Midbrain (tissue), 1 donor: ENCODE data around the gene TTC4.

Experiments used
- DNase-seq: peaks from one replicate; lab custom pipeline; 2025; lab: John Stamatoyannopoulos, UW

The TTC4 gene

DNA sequence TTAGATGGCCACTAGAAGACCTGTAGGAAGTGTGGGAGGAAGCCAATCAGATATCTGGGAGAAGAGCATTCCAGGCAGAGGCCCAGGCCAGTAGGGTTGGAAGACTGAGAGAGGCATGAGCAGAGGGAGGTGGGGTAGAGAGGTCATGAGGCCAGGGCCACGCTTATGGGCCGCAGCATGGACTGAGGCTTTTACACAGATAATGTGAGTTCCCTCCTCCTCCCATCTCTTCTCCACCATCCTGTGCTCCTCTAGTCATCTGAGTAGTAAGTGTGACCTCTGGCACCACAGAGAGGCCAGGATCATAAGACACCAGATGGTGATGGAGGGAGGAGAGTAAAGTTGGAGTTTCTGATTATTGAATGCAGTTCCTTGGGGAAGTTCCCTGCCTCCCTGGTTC lies 68.4 kb downstream of the TTC4 start:
- DNase-seq: no peak

DNA sequence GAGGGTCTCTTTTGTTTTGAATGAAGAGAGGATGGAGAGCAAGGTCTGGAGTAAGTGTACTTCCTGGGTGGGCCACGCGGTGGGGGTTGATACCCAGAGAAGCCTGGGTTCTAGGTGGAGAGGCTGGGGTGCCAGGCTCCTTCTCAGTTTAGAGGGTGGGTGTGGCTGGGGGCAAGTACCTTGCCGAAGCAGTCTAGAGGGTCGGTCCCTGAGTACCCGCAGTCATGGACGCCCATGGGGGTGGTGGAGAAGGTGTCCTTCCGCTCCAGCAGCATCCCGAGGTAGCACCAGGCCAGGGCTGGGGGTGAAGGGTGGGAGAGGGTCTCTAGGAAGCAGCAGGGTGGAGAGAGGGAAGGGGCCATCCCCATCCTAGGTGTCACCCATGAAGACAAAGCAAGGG lies 71.1 kb downstream of the TTC4 start:
- no peak for DNase-seq

DNA sequence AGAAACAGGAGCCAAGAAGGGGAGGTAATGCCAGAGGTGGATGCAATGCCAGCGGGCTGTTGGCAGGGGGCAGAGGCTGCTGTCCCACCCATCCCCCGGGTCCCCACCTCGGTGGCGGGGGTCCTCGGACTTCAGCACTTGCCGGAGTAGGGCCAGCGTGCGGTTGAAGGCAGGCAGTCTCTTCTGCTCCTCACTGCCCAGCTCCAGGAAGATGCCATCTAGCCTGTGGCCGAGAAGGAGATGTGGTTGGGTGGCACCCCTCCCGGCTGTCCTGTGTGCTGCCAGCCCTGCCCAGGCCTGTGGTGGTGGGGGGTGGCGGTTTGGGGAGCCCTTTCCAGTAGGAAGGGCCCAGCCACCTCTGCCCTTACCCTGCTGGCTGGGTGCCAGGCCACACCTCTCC lies 71.9 kb downstream of the TTC4 start:
- no peak for DNase-seq

DNA sequence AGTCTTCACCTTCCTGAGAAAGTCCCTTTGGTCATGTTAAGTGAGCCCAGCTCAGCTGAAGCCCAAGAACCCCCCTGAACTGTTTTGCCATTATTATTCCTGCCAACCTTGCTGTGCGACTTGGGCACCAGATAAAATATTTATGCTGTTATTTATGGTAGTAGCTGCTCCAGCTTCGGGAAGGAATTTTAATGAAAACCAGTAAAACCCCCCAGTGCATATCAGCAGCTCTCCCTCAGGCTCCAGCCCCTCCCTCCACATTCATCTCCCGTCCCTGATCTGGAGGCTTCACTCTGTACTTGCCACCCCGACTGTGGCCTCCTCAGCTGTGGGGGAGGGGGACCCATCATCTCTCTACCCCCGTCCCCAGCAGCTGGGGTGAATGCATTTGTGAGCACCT lies 72.8 kb downstream of the TTC4 start:
- DNase-seq: no peak

DNA sequence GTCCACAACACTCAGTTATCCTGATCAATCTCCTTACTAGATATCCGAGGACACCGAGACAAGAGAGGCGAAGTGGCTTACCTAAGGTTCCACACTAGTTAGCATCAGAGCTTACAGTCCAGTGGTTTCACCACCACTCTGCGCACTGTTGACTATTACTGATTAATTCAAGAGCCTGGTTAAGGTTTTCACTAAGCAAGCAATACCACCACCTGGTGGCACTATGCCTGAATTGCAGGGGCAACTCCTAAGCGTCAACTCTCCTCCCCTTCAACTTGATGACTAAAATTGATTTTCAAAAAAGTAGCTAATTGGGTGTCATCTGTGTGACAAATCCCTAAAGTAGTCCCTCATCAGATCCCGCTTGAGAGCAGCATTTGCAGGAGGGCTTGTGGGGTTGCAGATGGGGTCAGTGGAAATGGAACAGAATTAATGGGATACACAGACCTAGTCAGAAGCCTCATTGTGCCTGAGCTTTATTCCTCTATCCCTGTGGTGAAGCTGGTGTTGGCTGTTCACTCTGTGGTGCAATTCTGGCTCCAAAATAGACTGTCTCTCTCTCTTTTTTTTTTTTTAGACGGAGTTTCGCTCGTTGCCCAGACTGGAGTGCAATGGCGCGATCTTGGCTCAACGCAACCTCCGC lies 76.3 kb downstream of the TTC4 start:
- DNase-seq: no peak
